ENCODE results near the gene AKIRIN1.
"Not testable (repeated sequence)": the region's sequence is repeated elsewhere in the genome, so short reads cannot be mapped to it uniquely, and the experiment has no call there.

AKIRIN1 gene, protein sequence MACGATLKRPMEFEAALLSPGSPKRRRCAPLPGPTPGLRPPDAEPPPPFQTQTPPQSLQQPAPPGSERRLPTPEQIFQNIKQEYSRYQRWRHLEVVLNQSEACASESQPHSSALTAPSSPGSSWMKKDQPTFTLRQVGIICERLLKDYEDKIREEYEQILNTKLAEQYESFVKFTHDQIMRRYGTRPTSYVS

GRCh38 chr1:38990738-38991637 is at the start of gene AKIRIN1:
AKIRIN1 (plus strand) TSS chr1:38991276; CDS start chr1:38991381, 105 bp downstream.
- DNase-seq (ENCODE audit: low read depth) = peak; percentile 91

- DNase-seq (ENCODE audit: low read depth) = no peak
Measured at GRCh38 chr1:38941527-38942019, 49.5 kb upstream of the AKIRIN1 start, which contains the start of gene RHBDL2. RHBDL2 (minus strand) TSS chr1:38941830; CDS start chr1:38919212, 22,618 bp downstream.

DNA sequence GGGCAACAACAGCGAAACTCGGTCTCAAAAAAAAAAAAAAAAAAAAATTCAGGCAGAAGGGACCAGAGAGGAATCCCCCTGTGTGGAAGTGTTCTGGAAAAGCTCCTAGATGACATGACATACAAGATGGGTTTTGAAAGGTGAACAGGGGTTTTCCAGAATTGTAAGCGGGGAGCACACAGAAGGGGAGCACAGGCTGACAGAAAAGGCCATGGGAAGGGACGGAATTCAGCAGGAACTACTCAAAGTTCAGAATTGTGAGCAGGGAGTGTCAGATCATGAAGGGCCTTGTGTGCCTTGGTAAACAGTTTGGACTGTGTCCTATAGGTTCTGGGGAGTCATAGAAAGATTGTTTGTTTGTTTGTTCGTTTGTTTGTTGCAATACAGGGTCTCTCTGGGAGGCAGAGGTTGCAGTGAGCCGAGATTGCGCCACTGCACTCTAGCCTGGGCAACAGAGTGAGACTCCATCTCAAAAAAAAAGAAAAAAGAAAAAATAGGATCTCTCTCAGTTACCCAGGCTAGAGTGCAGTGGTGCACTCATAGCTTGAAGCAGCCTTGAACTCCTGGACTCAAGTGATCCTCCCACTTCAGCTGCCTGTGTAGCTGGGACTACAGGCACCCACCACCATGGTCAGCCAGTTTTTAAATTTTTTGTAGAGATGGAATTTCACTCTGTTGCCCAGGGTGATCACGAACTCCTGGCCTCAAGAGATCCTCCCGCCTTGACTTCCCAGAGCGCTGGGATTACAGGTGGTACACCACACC is 48.2 kb upstream of the AKIRIN1 start:
- DNase-seq (ENCODE audit: low read depth) = no peak

- DNase-seq (ENCODE audit: low read depth) = no peak
Measured at GRCh38 chr1:38944547-38944946, 46.5 kb upstream of the AKIRIN1 start.

- no peak for DNase-seq (ENCODE audit: low read depth)
Measured at GRCh38 chr1:38950553-38950952, 40.5 kb upstream of the AKIRIN1 start.

- no peak for DNase-seq (ENCODE audit: low read depth)
Measured at GRCh38 chr1:38953433-38953860, 37.6 kb upstream of the AKIRIN1 start.

GRCh38 chr1:38958967-38959366 is 32.1 kb upstream of the AKIRIN1 start:
- DNase-seq (ENCODE audit: low read depth) = no peak

GRCh38 chr1:38962113-38962512 is 29.0 kb upstream of the AKIRIN1 start:
- DNase-seq (ENCODE audit: low read depth) = no peak

DNA sequence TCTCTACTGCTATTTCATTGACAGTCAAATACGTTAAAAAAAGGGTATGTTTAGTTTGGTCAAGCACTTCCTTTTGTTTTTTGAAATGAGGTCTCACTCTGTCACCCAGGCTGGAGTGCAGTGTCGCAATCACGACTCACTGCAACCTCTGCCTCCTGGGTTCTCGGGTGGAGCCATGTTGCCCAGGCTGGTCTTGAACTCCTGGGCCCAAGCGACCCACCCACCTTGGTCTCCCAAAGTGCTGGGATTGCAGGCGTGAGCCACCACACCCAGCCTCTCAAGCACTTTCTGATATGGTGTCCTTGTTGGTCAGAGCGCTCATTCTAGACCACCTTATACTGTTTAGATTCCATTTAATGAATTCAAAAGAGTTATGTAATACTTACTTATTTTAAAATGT is 28.5 kb upstream of the AKIRIN1 start:
- DNase-seq (ENCODE audit: low read depth) = no peak

- DNase-seq (ENCODE audit: low read depth) = no peak
Measured at GRCh38 chr1:38964140-38964548, 26.9 kb upstream of the AKIRIN1 start.

GRCh38 chr1:38973145-38973544 is 17.9 kb upstream of the AKIRIN1 start:
- DNase-seq (ENCODE audit: low read depth) = not testable (repeated sequence)

DNA sequence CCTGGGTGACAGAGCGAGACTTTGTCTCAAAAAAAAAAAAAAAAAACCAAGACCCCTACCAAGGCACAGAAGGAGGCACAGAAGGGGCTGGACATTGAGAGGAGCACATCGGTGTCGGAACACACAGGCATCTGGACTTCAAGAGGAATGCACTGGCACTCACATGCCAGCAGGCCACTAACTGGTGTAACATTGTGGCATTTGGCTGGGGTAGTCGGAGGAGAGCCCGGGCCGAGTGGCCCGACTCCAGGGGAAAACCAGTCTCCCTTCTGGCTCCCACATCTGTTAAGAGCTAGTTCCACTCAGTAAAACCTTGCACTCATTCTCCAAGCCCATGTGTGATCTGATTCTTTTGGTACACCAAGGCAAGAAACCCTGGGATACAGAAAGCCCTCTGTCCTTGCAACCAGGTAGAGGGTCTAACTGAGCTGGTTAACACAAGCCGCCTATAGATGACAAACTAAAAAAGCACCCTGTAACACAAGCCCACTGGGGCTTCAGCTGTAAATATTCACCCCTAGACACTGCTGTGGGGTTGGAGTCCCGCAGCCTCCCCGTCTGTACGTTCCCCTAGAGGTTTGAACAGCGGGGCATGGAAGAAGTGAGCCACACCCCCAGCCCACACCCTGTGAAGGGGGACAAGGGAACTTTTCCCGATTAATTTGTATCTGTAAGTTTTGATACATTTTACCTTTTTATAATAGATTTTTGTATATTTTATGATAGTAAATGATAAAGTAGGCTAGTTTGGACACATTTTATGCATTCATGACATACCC is 17.2 kb upstream of the AKIRIN1 start:
- DNase-seq (ENCODE audit: low read depth) = no peak

DNA sequence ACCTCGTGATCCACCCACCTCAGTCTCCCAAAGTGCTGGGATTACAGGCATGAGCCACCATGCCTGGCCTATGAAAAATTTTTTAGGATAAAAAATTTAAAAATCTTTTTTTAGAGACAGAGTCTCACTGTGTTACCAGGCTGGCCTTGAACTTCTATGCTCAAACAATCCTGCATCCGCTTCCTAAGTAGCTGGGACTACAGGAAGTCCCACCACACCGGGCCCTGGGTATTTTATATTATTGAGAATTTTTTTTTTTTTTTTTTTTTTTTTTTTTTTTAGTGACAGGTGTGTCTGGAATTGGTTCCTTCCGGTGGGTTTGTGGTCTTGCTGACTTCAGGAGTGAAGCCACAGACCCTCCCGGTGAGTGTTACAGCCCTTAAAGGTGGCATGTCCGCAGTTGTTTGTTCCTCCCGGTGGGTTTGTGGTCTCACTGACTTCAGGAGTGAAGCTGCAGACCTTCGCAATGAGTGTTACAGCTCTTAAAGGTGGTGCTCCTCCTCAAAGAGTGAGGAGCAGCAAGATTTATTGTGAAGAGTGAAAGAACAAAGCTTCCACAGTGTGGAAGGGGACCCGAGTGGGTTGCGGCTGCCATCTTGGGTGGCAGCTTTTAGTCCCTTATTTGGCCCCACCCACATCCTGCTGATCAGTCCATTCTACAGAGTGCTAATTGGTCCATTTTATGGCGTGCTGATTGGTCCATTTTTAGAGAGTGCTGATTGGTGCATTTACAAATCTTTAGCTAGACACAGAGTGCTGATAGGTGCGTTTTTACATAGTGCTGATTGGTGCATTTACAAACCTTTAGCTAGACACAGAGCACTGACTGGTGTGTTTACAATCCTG is 13.5 kb upstream of the AKIRIN1 start:
- peak; percentile 62 for DNase-seq (ENCODE audit: low read depth)

- DNase-seq (ENCODE audit: low read depth) = not testable (repeated sequence)
Measured at GRCh38 chr1:38978245-38978542, 12.9 kb upstream of the AKIRIN1 start.

- DNase-seq (ENCODE audit: low read depth) = not testable (repeated sequence)
Measured at GRCh38 chr1:38979380-38979779, 11.7 kb upstream of the AKIRIN1 start.

GRCh38 chr1:38989979-38990378 is 1.1 kb upstream of the AKIRIN1 start:
- DNase-seq (ENCODE audit: low read depth) = no peak

DNA sequence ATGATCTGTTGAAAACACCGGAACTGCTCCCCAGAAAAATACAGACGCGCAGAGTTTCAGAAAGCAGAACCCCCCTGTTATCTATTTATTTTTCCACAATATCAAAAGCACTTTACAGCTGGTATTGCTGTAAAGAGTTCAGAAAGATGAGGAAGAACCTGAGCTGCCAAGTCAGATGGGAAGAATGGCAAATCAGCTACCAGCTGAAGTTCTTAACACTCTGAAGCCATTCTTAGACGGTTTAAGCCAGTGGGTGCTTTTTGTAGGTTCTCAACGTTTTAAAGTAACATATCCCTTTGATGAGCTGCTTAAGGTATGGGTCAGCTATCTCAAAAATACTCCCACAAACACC is 714 bp upstream of the AKIRIN1 start:
- DNase-seq (ENCODE audit: low read depth) = no peak

GRCh38 chr1:38991638-38992411 is 749 bp downstream of the AKIRIN1 start:
- DNase-seq (ENCODE audit: low read depth) = no peak

- no peak for DNase-seq (ENCODE audit: low read depth)
Measured at GRCh38 chr1:38992412-38993111, 1.5 kb downstream of the AKIRIN1 start.
